H9 (cell line): ENCODE measurements around the gene TM9SF4. TPM values are rescaled to one million over a fixed set of nuclear protein-coding genes. Genes with fewer than 3 reads are reported as not detected.
A peak's percentile ranks its signal among the peaks of the same experiment; 100 is the strongest.

ENCODE experiments used
- DNase-seq: peaks from one replicate; pipeline ENCODE4 v3.0.0-alpha.2; 2017
- H2AFZ ChIP-seq: one replicate; pipeline ENCODE4 v1.6.1; 2013; ENCODE audit warnings: mild to moderate bottlenecking, low read length, control low read depth, moderate library complexity
- H2AK5ac ChIP-seq: 2 replicates; pipeline ENCODE4 v1.6.1; 2013; ENCODE audit warnings: low read length, control low read depth, mixed read lengths; ENCODE audit not compliant: insufficient read length
- H2BK120ac ChIP-seq: one replicate; pipeline ENCODE4 v1.6.1; 2013; ENCODE audit warnings: low read depth, mild to moderate bottlenecking, low read length, control low read depth, inconsistent platforms; ENCODE audit not compliant: poor library complexity, severe bottlenecking
- H2BK12ac ChIP-seq: 2 replicates; pipeline ENCODE4 v1.6.1; 2013; ENCODE audit warnings: low read length, control low read depth, mixed read lengths, low read depth; ENCODE audit not compliant: insufficient read length
- H2BK15ac ChIP-seq: 2 replicates; pipeline ENCODE4 v1.6.1; 2013; ENCODE audit warnings: low read depth, low read length, control low read depth
- H2BK20ac ChIP-seq: one replicate; pipeline ENCODE4 v1.6.1; 2013; ENCODE audit warnings: low read depth, mild to moderate bottlenecking, low read length, control low read depth, inconsistent platforms; ENCODE audit not compliant: poor library complexity, severe bottlenecking
- H2BK5ac ChIP-seq: 2 replicates; pipeline ENCODE4 v1.6.1; 2013; ENCODE audit warnings: low read length, control low read depth, mixed read lengths; ENCODE audit not compliant: insufficient read length
- H3K14ac ChIP-seq: 2 replicates; pipeline ENCODE4 v1.6.1; 2013; ENCODE audit warnings: low read length, control low read depth; ENCODE audit not compliant: insufficient read depth
- H3K18ac ChIP-seq: 2 replicates; pipeline ENCODE4 v1.6.1; 2013; ENCODE audit warnings: low read depth, mild to moderate bottlenecking, mixed read lengths, low read length, control low read depth; ENCODE audit not compliant: insufficient read length
- H3K23ac ChIP-seq: 2 replicates; pipeline ENCODE4 v1.6.1; 2013; ENCODE audit warnings: low read length, control low read depth, mixed read lengths, low read depth; ENCODE audit not compliant: insufficient read length
- H3K23me2 ChIP-seq: 2 replicates; pipeline ENCODE4 v1.6.1; 2013; ENCODE audit warnings: low read depth, mild to moderate bottlenecking, mixed read lengths, low read length, control low read depth; ENCODE audit not compliant: insufficient read length, poor library complexity, severe bottlenecking
- H3K27ac ChIP-seq: 2 replicates; pipeline ENCODE4 v1.5.1; 2013; ENCODE audit warnings: low read length, control low read depth, mixed read lengths, low read depth; ENCODE audit not compliant: insufficient read length
- H3K27me3 ChIP-seq: 2 replicates; pipeline ENCODE4 v1.6.1; 2013; ENCODE audit warnings: low read length, control low read depth, inconsistent platforms; ENCODE audit not compliant: insufficient read depth
- H3K4ac ChIP-seq: 2 replicates; pipeline ENCODE4 v1.6.1; 2013; ENCODE audit warnings: low read depth, mild to moderate bottlenecking, control low read depth, inconsistent platforms, low read length, moderate library complexity
- H3K4me1 ChIP-seq: 2 replicates; pipeline ENCODE4 v1.6.1; 2013; ENCODE audit warnings: low read length, control low read depth, inconsistent platforms; ENCODE audit not compliant: insufficient read depth
- H3K4me2 ChIP-seq: 2 replicates; pipeline ENCODE4 v1.6.1; 2013; ENCODE audit warnings: low read length, control low read depth, mixed read lengths; ENCODE audit not compliant: insufficient read length, insufficient read depth
- H3K56ac ChIP-seq: 2 replicates; pipeline ENCODE4 v1.6.1; 2013; ENCODE audit warnings: low read depth, mild to moderate bottlenecking, mixed read lengths, low read length, control low read depth; ENCODE audit not compliant: insufficient read length
- H3K79me1 ChIP-seq: 2 replicates; pipeline ENCODE4 v1.6.1; 2013; ENCODE audit warnings: low read depth, mild to moderate bottlenecking, moderate library complexity, low read length, control low read depth, inconsistent platforms; ENCODE audit not compliant: insufficient read depth, poor library complexity, severe bottlenecking
- H3K79me2 ChIP-seq: 2 replicates; pipeline ENCODE4 v1.6.1; 2013; ENCODE audit warnings: low read length, control low read depth, inconsistent platforms; ENCODE audit not compliant: insufficient read depth
- H3K9ac ChIP-seq: 2 replicates; pipeline ENCODE4 v1.6.1; 2013; ENCODE audit warnings: low read length, control low read depth, mixed read lengths; ENCODE audit not compliant: insufficient read length; ENCODE audit errors: extremely low read depth
- H3K9me3 ChIP-seq: one replicate; pipeline ENCODE4 v1.6.1; 2013; ENCODE audit warnings: low read depth, low read length, inconsistent platforms; ENCODE audit not compliant: control insufficient read depth
- H3T11ph ChIP-seq: one replicate; pipeline ENCODE4 v1.6.1; 2013; ENCODE audit warnings: mild to moderate bottlenecking, low read length, control low read depth, inconsistent platforms
- H4K20me1 ChIP-seq: one replicate; pipeline ENCODE4 v1.6.1; 2013; ENCODE audit not compliant: control insufficient read depth, insufficient read length, insufficient read depth
- H4K5ac ChIP-seq: 2 replicates; pipeline ENCODE4 v1.6.1; 2013; ENCODE audit warnings: low read depth, mild to moderate bottlenecking, mixed read lengths, low read length, control low read depth; ENCODE audit not compliant: insufficient read length
- H4K8ac ChIP-seq: replicated peaks from 2 replicates; pipeline ENCODE4 v1.6.1; 2013; ENCODE audit warnings: low read length, control low read depth, mixed read lengths, low read depth; ENCODE audit not compliant: insufficient read length
- H4K91ac ChIP-seq: 2 replicates; pipeline ENCODE4 v1.6.1; 2013; ENCODE audit warnings: low read depth, mild to moderate bottlenecking, moderate library complexity, mixed read lengths, low read length, control low read depth; ENCODE audit not compliant: insufficient read length
- H3K27ac Mint-ChIP-seq, 3 experiments: 2 replicates in 2 of 3; 3 replicates in 1 of 3; pipeline ENCODE4 v1.8.0; 2020 to 2021; ENCODE audit warnings: mixed read lengths in 3 of 3, mild to moderate bottlenecking in 1 of 3, moderate library complexity in 1 of 3
- H3K27me3 Mint-ChIP-seq: 2 replicates; pipeline ENCODE4 v1.8.0; 2021; ENCODE audit warnings: low read depth, mild to moderate bottlenecking, moderate library complexity, mixed read lengths
- H3K36me3 Mint-ChIP-seq, 3 experiments: 2 replicates in 2 of 3; 3 replicates in 1 of 3; pipeline ENCODE4 v1.8.0; 2020 to 2021; ENCODE audit warnings: low read depth in 3 of 3, mixed read lengths in 3 of 3; ENCODE audit not compliant: insufficient read depth in 1 of 3
- H3K4me1 Mint-ChIP-seq, 2 experiments: 2 replicates each; pipeline ENCODE4 v1.8.0; 2020; ENCODE audit warnings: mixed read lengths in 2 of 2
- H3K4me3 Mint-ChIP-seq, 2 experiments: 2 replicates in 1 of 2; 3 replicates in 1 of 2; pipeline ENCODE4 v1.8.0; 2020 to 2021; ENCODE audit warnings: mild to moderate bottlenecking in 2 of 2, mixed read lengths in 2 of 2, moderate library complexity in 1 of 2
- H3K9me3 Mint-ChIP-seq, 2 experiments: 2 replicates in 1 of 2; 3 replicates in 1 of 2; pipeline ENCODE4 v1.8.0; 2020; ENCODE audit warnings: mild to moderate bottlenecking in 2 of 2, mixed read lengths in 2 of 2, moderate library complexity in 1 of 2
- WGBS: extraction: QIAGEN DNeasy Blood & Tissue Kit; methylation state at CpG from one replicate; pipeline ENCODE4 v1.1.7; 2013; ENCODE audit warnings: missing lambda C conversion rate, low lambda C conversion rate, mixed read lengths; ENCODE audit not compliant: insufficient read length; ENCODE audit errors: extremely low coverage; 5-methylcytosine and 5-hydroxymethylcytosine counted together
- total RNA-seq: library from RNA; stranded (reverse); gene quantifications from 2 replicates; pipeline ENCODE4 v1.2.1, GENCODE V29; 2021
- TF ChIP-seq, protein P1 (sequence below): fragments of 200-600 bp; sonication (generic); conservative IDR thresholded peaks from 3 replicates; pipeline ENCODE4 v1.8.0; 2021; ENCODE audit warnings: antibody characterized with exemption, mild to moderate bottlenecking

TM9SF4 gene
- total RNA-seq, 1 experiment from 2014 or later = 62.3 TPM

DNA sequence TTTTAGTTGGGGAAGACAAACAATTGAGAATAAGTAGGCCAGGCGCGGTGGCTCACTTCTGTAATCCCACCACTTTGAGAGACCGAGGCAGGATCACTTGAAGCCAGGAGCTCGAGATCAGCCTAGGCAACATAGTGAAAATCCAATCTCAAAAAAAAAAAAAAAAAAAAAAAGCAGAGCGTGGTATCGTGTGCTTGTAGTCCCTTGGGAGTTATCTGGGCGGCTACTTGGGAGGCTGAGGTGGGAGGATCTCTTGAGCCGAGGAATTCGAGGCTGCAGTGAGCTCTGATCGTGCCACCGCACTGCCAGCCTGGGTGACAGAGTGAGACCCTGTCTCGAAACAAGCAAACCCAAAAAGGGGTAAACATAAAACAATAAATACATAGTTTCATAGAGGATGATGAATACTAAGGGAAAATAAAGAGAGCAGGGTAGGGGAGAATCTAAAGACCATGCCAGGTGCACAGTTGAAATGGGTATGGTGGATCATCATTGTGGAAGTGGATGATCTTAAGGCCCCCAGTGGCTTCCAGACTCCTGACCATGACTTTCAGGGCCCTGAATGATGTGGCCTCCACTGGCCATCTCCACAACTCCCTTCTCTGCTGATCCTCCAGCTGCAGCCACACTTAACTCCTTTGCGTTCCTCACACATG is 99.1 kb downstream of the TM9SF4 start:
- WGBS = no CpG with 5 or more reads among the region's 13 CpGs
- no peak overlapping the region for H2BK5ac ChIP-seq
- H3K9ac ChIP-seq = peak overlapping the region; percentile 40
- H2BK15ac ChIP-seq = no peak overlapping the region
- Mint-ChIP-seq H3K36me3 (peaks cover 7 to 37% (median 30%) of the 10 kb centered on the region in 3 experiments; a peak in 6 of 7 replicates), H3K9me3 (no peaks in the 10 kb centered on the region; a peak in 1 of 5 replicates), H3K4me3 (peak overlapping the region; percentile 87 to 90), H3K27me3 (no peaks in the 10 kb centered on the region), H3K27ac (peak overlapping the region in 2 of 3 experiments; percentile 86 to 89; a peak in 3 of 7 replicates), H3K4me1 (peaks cover 38 to 40% of the 10 kb centered on the region in 2 experiments)
- no peak for DNase-seq
- H3K79me2 ChIP-seq = peaks cover 19% of the 10 kb centered on the region; the same call in 1 of the 2 replicates
- H3T11ph ChIP-seq = no peak overlapping the region
- no peaks in the 10 kb centered on the region for H3K27me3 ChIP-seq
- no peak overlapping the region for H2AK5ac ChIP-seq
- no peak overlapping the region for H2AFZ ChIP-seq
- peaks cover 10% of the 10 kb centered on the region for H3K23me2 ChIP-seq
- no peak overlapping the region for H4K5ac ChIP-seq
- H3K18ac ChIP-seq = no peak overlapping the region
- H3K14ac ChIP-seq = no peak overlapping the region
- peak overlapping the region; percentile 59 for H3K4me2 ChIP-seq
- no peaks in the 10 kb centered on the region for H3K4me1 ChIP-seq
- no peak overlapping the region for H2BK12ac ChIP-seq
- no peaks in the 10 kb centered on the region for H3K9me3 ChIP-seq
- no peak overlapping the region for H2BK120ac ChIP-seq
- no peak overlapping the region for H4K8ac ChIP-seq
- no peak overlapping the region for H3K4ac ChIP-seq
- H3K56ac ChIP-seq = no peak overlapping the region
- no peak overlapping the region for H3K23ac ChIP-seq
- H4K91ac ChIP-seq = no peak overlapping the region
- H3K79me1 ChIP-seq = peaks cover 6% of the 10 kb centered on the region
- H3K27ac ChIP-seq = no peak overlapping the region
- H4K20me1 ChIP-seq = no peaks in the 10 kb centered on the region
- H2BK20ac ChIP-seq = no peak overlapping the region
- TF ChIP-seq, protein P1, sequence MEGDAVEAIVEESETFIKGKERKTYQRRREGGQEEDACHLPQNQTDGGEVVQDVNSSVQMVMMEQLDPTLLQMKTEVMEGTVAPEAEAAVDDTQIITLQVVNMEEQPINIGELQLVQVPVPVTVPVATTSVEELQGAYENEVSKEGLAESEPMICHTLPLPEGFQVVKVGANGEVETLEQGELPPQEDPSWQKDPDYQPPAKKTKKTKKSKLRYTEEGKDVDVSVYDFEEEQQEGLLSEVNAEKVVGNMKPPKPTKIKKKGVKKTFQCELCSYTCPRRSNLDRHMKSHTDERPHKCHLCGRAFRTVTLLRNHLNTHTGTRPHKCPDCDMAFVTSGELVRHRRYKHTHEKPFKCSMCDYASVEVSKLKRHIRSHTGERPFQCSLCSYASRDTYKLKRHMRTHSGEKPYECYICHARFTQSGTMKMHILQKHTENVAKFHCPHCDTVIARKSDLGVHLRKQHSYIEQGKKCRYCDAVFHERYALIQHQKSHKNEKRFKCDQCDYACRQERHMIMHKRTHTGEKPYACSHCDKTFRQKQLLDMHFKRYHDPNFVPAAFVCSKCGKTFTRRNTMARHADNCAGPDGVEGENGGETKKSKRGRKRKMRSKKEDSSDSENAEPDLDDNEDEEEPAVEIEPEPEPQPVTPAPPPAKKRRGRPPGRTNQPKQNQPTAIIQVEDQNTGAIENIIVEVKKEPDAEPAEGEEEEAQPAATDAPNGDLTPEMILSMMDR = no peak
